Keratinocyte (primary cell): Measurements from ENCODE around the gene ANXA3. TPM values are rescaled to one million over a fixed set of nuclear protein-coding genes. Genes with fewer than 3 reads are reported as not detected.

ENCODE experiments used
- DNase-seq: peaks from one replicate; pipeline ENCODE4 v3.0.0-alpha.2; 2011; ENCODE audit warnings: low read depth, missing footprints, low spot score
- FAIRE-seq: peaks from 2 replicates; lab custom pipeline; 2011; peaks lifted over from hg19 to GRCh38; lab: Jason Lieb, UNC
- H2AFZ ChIP-seq: 2 replicates; pipeline ENCODE4 v1.6.0; 2012; ENCODE audit warnings: low read length, control low read depth, inconsistent platforms; ENCODE audit not compliant: control insufficient read depth
- H3K27ac ChIP-seq: 2 replicates; pipeline ENCODE4 v1.5.1; 2011; ENCODE audit warnings: low read length; ENCODE audit not compliant: control insufficient read depth, insufficient read depth
- H3K27me3 ChIP-seq: 3 replicates; pipeline ENCODE4 v1.6.0; 2011; ENCODE audit warnings: low read length; ENCODE audit not compliant: control insufficient read depth, insufficient read depth; ENCODE audit errors: extremely low read depth
- H3K36me3 ChIP-seq, 2 experiments: 2 replicates in 1 of 2; 3 replicates in 1 of 2; pipeline ENCODE4 v1.5.1; 2011; ENCODE audit warnings: low read length in 2 of 2, mild to moderate bottlenecking in 1 of 2; ENCODE audit not compliant: control insufficient read depth in 2 of 2, insufficient read depth in 2 of 2; ENCODE audit errors: extremely low read depth in 1 of 2
- H3K4me1 ChIP-seq: 3 replicates; pipeline ENCODE4 v1.5.1; 2011; ENCODE audit warnings: low read length; ENCODE audit not compliant: control insufficient read depth, insufficient read depth; ENCODE audit errors: extremely low read depth
- H3K4me2 ChIP-seq: 3 replicates; pipeline ENCODE4 v1.6.0; 2011; ENCODE audit warnings: low read depth, low read length; ENCODE audit not compliant: control insufficient read depth, insufficient read depth; ENCODE audit errors: extremely low read depth
- H3K4me3 ChIP-seq, 3 experiments: fragments of 200-600 bp in 1 of 3; sonication (generic) in 1 of 3; 2 replicates in 2 of 3; 3 replicates in 1 of 3; pipeline ENCODE4 v1.5.1; 2011 to 2016; ENCODE audit warnings: low read length in 3 of 3, mild to moderate bottlenecking in 3 of 3, control low read depth in 2 of 3, inconsistent platforms in 1 of 3, low read depth in 1 of 3, mixed read lengths in 1 of 3, mixed run types in 1 of 3, moderate library complexity in 1 of 3; ENCODE audit not compliant: control insufficient read depth in 2 of 3, insufficient read depth in 2 of 3; ENCODE audit errors: extremely low read depth in 1 of 3
- H3K79me2 ChIP-seq: 2 replicates; pipeline ENCODE4 v1.6.0; 2012; ENCODE audit warnings: low read length; ENCODE audit not compliant: control insufficient read depth, insufficient read depth
- H3K9ac ChIP-seq: 3 replicates; pipeline ENCODE4 v1.6.0; 2011; ENCODE audit warnings: low read length; ENCODE audit not compliant: control insufficient read depth, insufficient read depth; ENCODE audit errors: extremely low read depth
- H3K9me1 ChIP-seq: 3 replicates; pipeline ENCODE4 v1.6.0; 2011; ENCODE audit warnings: low read length; ENCODE audit not compliant: control insufficient read depth, insufficient read depth; ENCODE audit errors: extremely low read depth
- H3K9me3 ChIP-seq: 2 replicates; pipeline ENCODE4 v1.5.1; 2012; ENCODE audit warnings: low read depth, low read length; ENCODE audit not compliant: control insufficient read depth
- H4K20me1 ChIP-seq: 3 replicates; pipeline ENCODE4 v1.6.0; 2011; ENCODE audit warnings: low read length; ENCODE audit not compliant: control insufficient read depth, insufficient read depth; ENCODE audit errors: extremely low read depth
- CTCF ChIP-seq, 3 experiments: IDR thresholded peaks in 1 of 3; conservative IDR thresholded peaks in 1 of 3; optimal IDR thresholded peaks in 1 of 3; 2 replicates in 2 of 3; 3 replicates in 1 of 3; pipeline versions ENCODE3 to v1.5.1; 2011; ENCODE audit warnings: low read length in 3 of 3, mild to moderate bottlenecking in 3 of 3, moderate library complexity in 2 of 3, control low read depth in 1 of 3, inconsistent platforms in 1 of 3; ENCODE audit not compliant: insufficient read depth in 2 of 3; ENCODE audit errors: extremely low read depth in 1 of 3
- EZH2 ChIP-seq: IDR thresholded peaks from one replicate; pipeline ENCODE4 v1.6.1; 2012; ENCODE audit warnings: inconsistent platforms, mild to moderate bottlenecking, low read length, moderate library complexity
- dilution Hi-C: fragments of 300-500 bp; cut with MboI; formaldehyde crosslinking; loops from one replicate; pipeline ENCODE4 v1.7.0; 2020; ENCODE audit warnings: low sequenced_read_pairs; ENCODE audit not compliant: extremely low pct_ligation_motif_present
- polyA plus RNA-seq, 5 experiments: library from polyadenylated mRNA; depleted of rRNA in 3 of 5; stranded (reverse) in 3 of 5; stranded (forward) in 1 of 5; unstranded in 1 of 5; fragments of >200 nt; gene quantifications; 1 replicate in 1 of 5; 2 replicates in 3 of 5; 3 replicates in 1 of 5; pipeline versions ENCODE4 v1.2.1 to v1.2.3, GENCODE V29; 2011 to 2012; ENCODE audit warnings: missing spikeins in 2 of 5, low read depth in 1 of 5, low replicate concordance in 1 of 5

The ANXA3 gene
- polyA plus RNA-seq, 1 donor (not counting 4 experiments of a cell fraction or from before 2014, with no cell fraction given): 463 TPM

GRCh38 chr4:78565971-78566372 is 14.4 kb downstream of the ANXA3 start:
- H3K27me3 ChIP-seq: no peaks in the 10 kb centered on the region
- DNase-seq: peak; percentile 78
- no peaks in the 10 kb centered on the region for H3K9me3 ChIP-seq
- no peaks in the 10 kb centered on the region for H4K20me1 ChIP-seq
- H3K9me1 ChIP-seq: no peaks in the 10 kb centered on the region
- no peak for TF ChIP-seq CTCF (optimal IDR thresholded peaks at IDR 0.05 in 1 of 3, IDR thresholded peaks at IDR 0.05 in 1 of 3, conservative IDR thresholded peaks at IDR 0.05 in 1 of 3; ENCODE audit: extremely low read depth in 1 of 3, insufficient read depth in 2 of 3, low read length in 3 of 3)
- TF ChIP-seq EZH2: no peak
- peak overlapping the region; percentile 42 for H3K4me2 ChIP-seq
- H3K9ac ChIP-seq: no peak overlapping the region
- no peak overlapping the region for H2AFZ ChIP-seq
- H3K36me3 ChIP-seq: peaks cover 16 to 51% of the 10 kb centered on the region in 2 experiments
- FAIRE-seq: peak; percentile 85
- dilution Hi-C loops: no loop called here
- no peak overlapping the region for H3K4me3 ChIP-seq
- peaks cover 44% of the 10 kb centered on the region for H3K79me2 ChIP-seq
- peaks cover 65% of the 10 kb centered on the region for H3K4me1 ChIP-seq
- H3K27ac ChIP-seq: peak overlapping the region; percentile 77

- Histone ChIP-seq H2AFZ (no peak overlapping the region), H3K36me3 (peaks cover 12 to 51% of the 10 kb centered on the region in 2 experiments), H3K27me3 (no peaks in the 10 kb centered on the region), H3K9me3 (no peaks in the 10 kb centered on the region), H3K27ac (peak overlapping the region; percentile 77), H3K9me1 (no peaks in the 10 kb centered on the region), H3K4me2 (no peak overlapping the region), H3K79me2 (peaks cover 40% of the 10 kb centered on the region), H3K9ac (no peak overlapping the region), H4K20me1 (no peaks in the 10 kb centered on the region), H3K4me1 (peaks cover 57% of the 10 kb centered on the region), H3K4me3 (no peak overlapping the region)
- no peak for TF ChIP-seq EZH2
- TF ChIP-seq CTCF (optimal IDR thresholded peaks at IDR 0.05 in 1 of 3, IDR thresholded peaks at IDR 0.05 in 1 of 3, conservative IDR thresholded peaks at IDR 0.05 in 1 of 3; ENCODE audit: extremely low read depth in 1 of 3, insufficient read depth in 2 of 3, low read length in 3 of 3): no peak
- FAIRE-seq (no peak), DNase-seq (no peak)
- dilution Hi-C loops: no loop called here
Observed at GRCh38 chr4:78566834-78567499, 15.4 kb downstream of the ANXA3 start.
